ENCODE data around the gene RSPRY1.

The RSPRY1 gene

DNA sequence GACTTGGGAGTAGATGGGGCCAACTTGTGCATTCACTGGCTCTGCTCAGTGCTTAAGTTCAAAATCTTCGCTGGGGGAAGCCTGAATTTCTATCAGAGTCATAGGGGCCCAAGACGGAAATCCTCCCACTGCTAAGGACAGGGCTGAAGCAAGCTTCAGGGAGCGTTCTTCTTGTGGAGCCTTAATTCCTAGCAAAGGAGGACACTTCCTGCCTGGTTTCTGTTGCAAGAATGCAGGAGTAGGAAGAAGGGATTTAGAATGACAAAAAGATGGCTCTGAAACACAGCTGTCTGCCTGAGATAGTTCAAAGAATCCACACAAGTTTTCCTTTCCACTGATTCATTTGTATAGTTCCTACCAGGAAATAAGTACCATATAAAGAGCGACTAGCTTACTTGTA, 26.7 kb upstream of the RSPRY1 start:
- Histone ChIP-seq H3K4me2 (no peak overlapping the region), H3K9me3 (replicated peaks in 1 of 11) (no peaks in the 10 kb centered on the region), H3K4me3 (no peak overlapping the region), H3K36me3 (peaks cover 82 to 100% (median 94%) of the 10 kb centered on the region in 11 experiments), H3K27me3 (no peaks in the 10 kb centered on the region), H3K27ac (no peak overlapping the region), H3K4me1 (peaks cover 9 to 27% (median 13%) of the 10 kb centered on the region in 10 experiments), H3K9ac (no peak overlapping the region), H4K20me1 (peaks cover 0 to 4% (median 0%) of the 10 kb centered on the region in 11 experiments; a peak in 1 of 22 replicates)
- TF ChIP-seq Cebpa-rat (IDR thresholded peaks at IDR 0.05) = no peak

DNA sequence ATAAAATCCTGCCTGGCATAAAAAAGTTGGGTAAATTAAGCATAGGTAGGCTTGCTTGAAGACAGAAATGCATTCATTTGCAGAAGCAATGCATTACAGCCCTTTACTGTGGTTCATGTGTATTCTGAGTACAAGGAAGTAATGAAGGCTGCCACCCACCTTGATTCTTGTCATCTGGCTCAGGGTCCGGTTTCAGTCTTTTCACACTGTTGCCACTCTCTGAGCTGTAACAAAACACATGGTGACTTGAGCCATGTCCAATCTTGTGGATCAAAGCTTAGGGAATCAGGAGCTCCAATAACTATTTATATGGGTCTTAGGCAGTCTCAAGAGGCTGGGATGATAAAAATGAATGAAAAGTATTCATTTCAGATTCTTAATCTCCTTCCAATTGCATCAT, 22.3 kb upstream of the RSPRY1 start:
- H3K4me2 ChIP-seq = no peak overlapping the region
- no peak overlapping the region for H3K4me3 ChIP-seq
- H3K4me1 ChIP-seq = peaks cover 35 to 46% (median 40%) of the 10 kb centered on the region in 10 experiments
- no peaks in the 10 kb centered on the region for H3K27me3 ChIP-seq
- no peak overlapping the region for H3K9ac ChIP-seq
- peaks cover 0 to 16% (median 0%) of the 10 kb centered on the region in 11 experiments; a peak in 1 of 22 replicates for H4K20me1 ChIP-seq
- peaks cover 64 to 80% (median 71%) of the 10 kb centered on the region in 11 experiments for H3K36me3 ChIP-seq
- H3K27ac ChIP-seq = no peak overlapping the region
- H3K9me3 ChIP-seq (replicated peaks in 1 of 11) = no peaks in the 10 kb centered on the region
- no peak for TF ChIP-seq Cebpa-rat (IDR thresholded peaks at IDR 0.05)

DNA sequence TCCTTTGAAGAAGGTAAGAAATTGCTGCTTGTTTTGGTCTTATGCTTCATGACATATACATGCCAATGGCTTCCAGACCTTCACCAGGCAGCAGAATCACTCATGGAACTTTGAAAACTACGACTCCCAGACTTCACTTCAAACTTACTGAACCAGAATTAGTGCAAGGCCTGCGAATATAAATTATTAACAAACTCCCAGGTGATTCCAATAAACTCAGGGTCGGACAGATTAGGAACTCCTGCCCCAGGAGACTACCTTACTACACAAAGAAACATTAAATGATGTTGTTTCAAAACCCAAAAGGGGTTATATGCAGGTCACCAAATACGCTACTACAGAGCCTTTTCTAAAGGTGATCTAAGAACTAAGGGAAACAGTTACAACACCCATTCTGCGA, 20.6 kb upstream of the RSPRY1 start:
- Histone ChIP-seq H4K20me1 (peaks cover 0 to 16% (median 0%) of the 10 kb centered on the region in 11 experiments; a peak in 1 of 22 replicates), H3K27ac (no peak overlapping the region), H3K4me1 (peaks cover 33 to 40% (median 37%) of the 10 kb centered on the region in 10 experiments), H3K4me3 (no peak overlapping the region), H3K4me2 (peak overlapping the region; percentile 57 to 84 (median 74)), H3K27me3 (no peaks in the 10 kb centered on the region), H3K36me3 (peaks cover 67 to 80% (median 73%) of the 10 kb centered on the region in 11 experiments), H3K9ac (no peak overlapping the region), H3K9me3 (replicated peaks in 1 of 11) (no peaks in the 10 kb centered on the region)
- TF ChIP-seq Cebpa-rat (IDR thresholded peaks at IDR 0.05) = no peak

DNA sequence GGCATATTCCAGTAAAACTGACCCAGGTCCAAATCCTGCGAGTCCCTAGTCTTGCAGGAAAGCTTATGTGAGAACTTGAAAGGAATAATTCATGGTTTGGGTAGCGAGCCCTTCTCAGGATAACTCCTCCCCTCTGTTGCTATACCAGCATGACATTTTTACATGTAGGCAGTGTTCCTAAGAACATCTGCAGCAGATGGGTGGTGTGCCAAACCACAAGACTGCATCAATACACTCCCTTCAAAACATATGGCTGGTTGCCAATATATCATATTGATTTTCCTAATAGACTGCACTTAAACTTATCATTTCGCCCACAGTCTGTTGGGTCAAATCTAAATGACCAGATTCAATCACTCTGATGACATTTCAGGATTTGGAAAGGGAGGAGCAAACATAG, 20.2 kb upstream of the RSPRY1 start:
- Histone ChIP-seq H3K36me3 (peaks cover 68 to 80% (median 76%) of the 10 kb centered on the region in 11 experiments), H3K9me3 (replicated peaks in 1 of 11) (no peaks in the 10 kb centered on the region), H3K27ac (peak overlapping the region in 6 of 11 experiments; percentile 47 to 70 (median 54); a peak in 5 of 22 replicates), H4K20me1 (peaks cover 0 to 16% (median 0%) of the 10 kb centered on the region in 11 experiments; a peak in 1 of 22 replicates), H3K9ac (no peak overlapping the region; a peak in 1 of 22 replicates), H3K27me3 (no peaks in the 10 kb centered on the region), H3K4me3 (no peak overlapping the region), H3K4me2 (peak overlapping the region; percentile 57 to 84 (median 74)), H3K4me1 (peaks cover 28 to 35% (median 33%) of the 10 kb centered on the region in 10 experiments)
- TF ChIP-seq Cebpa-rat (IDR thresholded peaks at IDR 0.05) = no peak

DNA sequence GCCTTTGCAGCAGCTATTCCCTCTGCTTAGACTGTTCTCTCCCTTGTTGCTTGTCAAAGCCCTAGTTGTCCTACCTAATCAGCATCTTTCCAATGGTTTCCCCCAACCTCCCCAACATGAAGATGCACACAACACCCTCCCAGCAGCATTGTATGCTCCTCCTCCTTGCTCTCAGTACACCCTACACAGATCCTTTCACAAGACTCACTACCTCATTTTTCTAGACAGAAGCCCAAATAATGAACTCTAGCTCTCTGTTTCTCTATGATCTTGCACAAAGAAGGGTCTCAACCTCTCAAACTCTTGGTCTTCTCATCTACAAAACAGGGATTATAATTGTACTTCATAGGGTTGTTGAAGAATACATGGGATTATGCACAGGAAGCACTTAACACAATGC, 19.7 kb upstream of the RSPRY1 start:
- peaks cover 0 to 16% (median 0%) of the 10 kb centered on the region in 11 experiments; a peak in 1 of 22 replicates for H4K20me1 ChIP-seq
- TF ChIP-seq Cebpa-rat (IDR thresholded peaks at IDR 0.05) = no peak
- peak overlapping the region; percentile 21 to 70 (median 52); a peak in 19 of 22 replicates for H3K27ac ChIP-seq
- peak overlapping the region; percentile 57 to 84 (median 74) for H3K4me2 ChIP-seq
- no peak overlapping the region for H3K4me3 ChIP-seq
- no peaks in the 10 kb centered on the region for H3K27me3 ChIP-seq
- peak overlapping the region in 6 of 11 experiments; percentile 9 to 60 (median 22); a peak in 8 of 22 replicates for H3K9ac ChIP-seq
- H3K4me1 ChIP-seq = peaks cover 26 to 30% (median 28%) of the 10 kb centered on the region in 10 experiments
- H3K36me3 ChIP-seq = peaks cover 69 to 82% (median 76%) of the 10 kb centered on the region in 11 experiments
- no peaks in the 10 kb centered on the region for H3K9me3 ChIP-seq (replicated peaks in 1 of 11)

DNA sequence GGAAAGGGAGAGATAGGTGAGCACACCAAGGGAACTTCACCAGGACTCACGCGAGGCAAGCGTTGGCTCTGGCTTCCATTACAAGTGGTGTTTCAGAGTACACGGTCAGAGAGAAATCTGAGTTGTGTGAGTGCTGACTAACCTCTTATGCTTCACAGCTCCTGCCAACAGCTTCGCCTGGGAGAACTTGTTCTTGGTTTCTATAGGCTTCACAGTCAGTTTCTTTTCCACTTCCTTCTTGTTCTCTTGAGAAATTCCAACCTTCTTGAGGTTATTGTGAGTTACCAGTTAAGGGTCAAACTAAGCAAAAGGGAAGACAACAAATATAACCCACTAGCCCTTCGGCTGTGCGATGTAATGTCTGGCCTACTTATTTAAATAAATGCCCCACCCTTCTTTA, 19.2 kb upstream of the RSPRY1 start:
- Histone ChIP-seq H3K4me1 (peaks cover 26 to 29% (median 27%) of the 10 kb centered on the region in 10 experiments), H3K27ac (peak overlapping the region; percentile 21 to 70 (median 52); a peak in 20 of 22 replicates), H3K4me3 (no peak overlapping the region), H4K20me1 (peaks cover 0 to 16% (median 0%) of the 10 kb centered on the region in 11 experiments; a peak in 1 of 22 replicates), H3K36me3 (peaks cover 71 to 82% (median 76%) of the 10 kb centered on the region in 11 experiments), H3K27me3 (no peaks in the 10 kb centered on the region), H3K9ac (peak overlapping the region in 10 of 11 experiments; percentile 4 to 60 (median 34); a peak in 13 of 22 replicates), H3K4me2 (peak overlapping the region; percentile 57 to 84 (median 74)), H3K9me3 (replicated peaks in 1 of 11) (no peaks in the 10 kb centered on the region)
- no peak for TF ChIP-seq Cebpa-rat (IDR thresholded peaks at IDR 0.05)

DNA sequence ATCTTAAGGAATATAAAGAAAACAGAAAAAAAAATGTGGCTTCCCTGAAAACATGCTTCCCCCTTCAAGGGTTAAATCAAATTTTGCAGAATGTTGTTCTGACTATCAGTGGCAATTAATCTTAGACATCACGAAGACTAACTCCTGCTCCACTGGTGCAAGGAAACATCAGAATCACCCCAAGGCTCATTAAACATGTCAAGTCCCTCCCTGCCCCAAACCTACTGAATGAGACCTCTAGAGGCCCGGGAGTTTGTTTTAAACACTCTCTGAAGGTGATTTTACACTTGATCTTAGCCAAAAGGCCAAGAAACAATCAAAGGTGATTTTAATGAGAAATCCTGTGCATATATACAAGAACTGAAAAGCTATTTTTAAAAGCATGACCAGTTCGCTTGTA, 18.6 kb upstream of the RSPRY1 start:
- Histone ChIP-seq H3K4me1 (peaks cover 26 to 29% (median 27%) of the 10 kb centered on the region in 10 experiments), H4K20me1 (peaks cover 0 to 16% (median 0%) of the 10 kb centered on the region in 11 experiments; a peak in 1 of 22 replicates), H3K36me3 (peaks cover 71 to 82% (median 77%) of the 10 kb centered on the region in 11 experiments), H3K4me3 (no peak overlapping the region), H3K27ac (peak overlapping the region; percentile 16 to 64 (median 52); a peak in 17 of 22 replicates), H3K27me3 (no peaks in the 10 kb centered on the region), H3K9ac (peak overlapping the region in 9 of 11 experiments; percentile 10 to 60 (median 35); a peak in 16 of 22 replicates), H3K9me3 (replicated peaks in 1 of 11) (no peaks in the 10 kb centered on the region), H3K4me2 (peak overlapping the region; percentile 57 to 84 (median 74))
- TF ChIP-seq Cebpa-rat (IDR thresholded peaks at IDR 0.05) = no peak

DNA sequence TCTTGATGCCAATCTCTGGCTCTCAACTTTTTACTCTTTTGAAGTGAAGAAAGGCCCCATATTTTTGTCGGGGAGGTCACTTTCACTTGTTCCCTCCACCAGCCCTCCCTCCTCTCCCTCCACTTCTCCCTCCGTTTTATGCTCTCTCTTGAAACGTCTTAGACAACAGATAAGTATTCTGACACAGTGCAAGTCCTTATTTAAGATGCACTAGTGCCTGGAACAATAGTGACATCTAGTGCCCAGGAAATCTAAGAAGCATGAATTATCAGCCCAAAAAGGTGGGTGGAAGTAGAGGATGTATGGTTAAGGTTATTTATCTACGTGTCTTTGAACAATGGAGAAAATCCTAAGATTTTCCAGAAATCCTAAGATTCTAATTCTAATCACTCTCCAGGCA, 18.2 kb upstream of the RSPRY1 start:
- H3K36me3 ChIP-seq = peaks cover 71 to 82% (median 77%) of the 10 kb centered on the region in 11 experiments

DNA sequence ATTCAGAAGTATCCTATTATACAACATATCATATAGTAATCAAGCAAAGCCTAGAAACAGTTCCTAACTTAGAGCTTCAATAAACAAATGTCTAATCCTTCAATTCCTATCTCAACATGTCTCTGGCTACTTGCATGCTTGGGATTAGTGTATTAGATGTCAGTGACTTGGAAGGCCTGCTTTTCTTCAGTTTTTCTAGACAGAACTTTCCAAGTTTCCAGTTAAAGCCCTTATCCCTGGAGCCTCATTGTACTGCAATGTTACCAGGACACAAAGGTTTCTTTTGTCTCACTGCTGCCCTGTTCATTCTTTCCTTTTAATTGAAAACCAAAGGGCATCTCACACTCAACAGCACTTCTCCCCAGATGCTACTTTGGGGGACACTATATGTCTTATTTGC, 16.8 kb upstream of the RSPRY1 start:
- TF ChIP-seq Cebpa-rat (IDR thresholded peaks at IDR 0.05) = no peak
- no peaks in the 10 kb centered on the region for H3K9me3 ChIP-seq (replicated peaks in 1 of 11)

More for the DNA sequence above, 18.2 kb upstream of the RSPRY1 start:
- no peak for TF ChIP-seq Cebpa-rat (IDR thresholded peaks at IDR 0.05)
- Histone ChIP-seq H3K4me3 (no peak overlapping the region), H3K27ac (peak overlapping the region in 9 of 11 experiments; percentile 16 to 64 (median 52); a peak in 16 of 22 replicates), H3K9ac (peak overlapping the region in 9 of 11 experiments; percentile 10 to 60 (median 35); a peak in 16 of 22 replicates), H3K9me3 (replicated peaks in 1 of 11) (no peaks in the 10 kb centered on the region), H3K4me1 (peaks cover 26 to 31% (median 28%) of the 10 kb centered on the region in 10 experiments), H3K4me2 (peak overlapping the region; percentile 57 to 84 (median 74)), H4K20me1 (peaks cover 0 to 16% (median 0%) of the 10 kb centered on the region in 11 experiments; a peak in 2 of 22 replicates), H3K27me3 (no peaks in the 10 kb centered on the region)

More for the DNA sequence above, 16.8 kb upstream of the RSPRY1 start:
- no peak overlapping the region for H3K27ac ChIP-seq
- H3K4me2 ChIP-seq = no peak overlapping the region
- H3K9ac ChIP-seq = no peak overlapping the region
- peaks cover 0 to 23% (median 0%) of the 10 kb centered on the region in 11 experiments; a peak in 2 of 22 replicates for H4K20me1 ChIP-seq
- H3K4me1 ChIP-seq = peaks cover 26 to 31% (median 28%) of the 10 kb centered on the region in 10 experiments
- H3K27me3 ChIP-seq = no peaks in the 10 kb centered on the region
- H3K36me3 ChIP-seq = peaks cover 71 to 80% (median 76%) of the 10 kb centered on the region in 11 experiments
- H3K4me3 ChIP-seq = no peak overlapping the region

All from BLaER1 treated with 17β-estradiol and CSF1 and Interleukin-3, amounts not matched to agents 10 nM and 100 nM (cell line).